Suprapubic skin (tissue), 4 donors: ENCODE results near the gene CPT1C. TPM values are rescaled to one million over a fixed set of nuclear protein-coding genes. Genes with fewer than 3 reads are reported as not detected.
"Not testable (repeated sequence)": the region's sequence is repeated elsewhere in the genome, so short reads cannot be mapped to it uniquely, and the experiment has no call there.

Source experiments
- DNase-seq, 2 donors: peaks; one replicate each; pipeline ENCODE4 v3.0.0-alpha.2; 2019; ENCODE audit warnings: low spot score in 2 of 2
- H3K27ac ChIP-seq: fragments of 200-600 bp; sonication (generic); one replicate; pipeline ENCODE4 v1.5.1; 2019
- H3K27me3 ChIP-seq: fragments of 200-600 bp; sonication (generic); one replicate; pipeline ENCODE4 v1.5.1; 2019
- H3K36me3 ChIP-seq: fragments of 200-600 bp; sonication (generic); one replicate; pipeline ENCODE4 v1.5.1; 2019
- H3K4me1 ChIP-seq: fragments of 200-600 bp; sonication (generic); one replicate; pipeline ENCODE4 v1.5.1; 2019
- H3K4me3 ChIP-seq: fragments of 200-600 bp; sonication (generic); one replicate; pipeline ENCODE4 v1.5.1; 2019; ENCODE audit warnings: mild to moderate bottlenecking
- H3K9me3 ChIP-seq: fragments of 200-600 bp; sonication (generic); one replicate; pipeline ENCODE4 v1.5.1; 2019
- CTCF ChIP-seq, 2 donors: fragments of 200-600 bp in 1 of 2; fragments of 450-650 bp in 1 of 2; sonication (generic) in 1 of 2; IDR thresholded peaks; one replicate each; pipeline ENCODE4 v1.5.1; 2016 to 2019; ENCODE audit warnings: antibody characterized with exemption in 2 of 2, mild to moderate bottlenecking in 1 of 2, moderate library complexity in 1 of 2
- EP300 ChIP-seq: sonication (generic); formaldehyde crosslinking; IDR thresholded peaks from one replicate; pipeline ENCODE4 v1.6.1; 2017; ENCODE audit warnings: antibody characterized with exemption
- POLR2A ChIP-seq, 2 donors: fragments of 450-650 bp; IDR thresholded peaks; one replicate each; pipeline ENCODE4 v1.6.1; 2017; ENCODE audit warnings: antibody characterized with exemption in 2 of 2, mild to moderate bottlenecking in 2 of 2, moderate library complexity in 2 of 2
- POLR2AphosphoS5 ChIP-seq, 3 donors: sonication (generic); formaldehyde crosslinking; IDR thresholded peaks; one replicate each; pipeline ENCODE4 v1.6.1; 2017; ENCODE audit warnings: antibody characterized with exemption in 3 of 3
- whole genome bisulfite sequencing: methylation state at CpG from one replicate; pipeline ENCODE4 v1.1.5; 2018; 5-methylcytosine and 5-hydroxymethylcytosine counted together
- total RNA-seq, 4 donors: library from RNA; depleted of rRNA; stranded (reverse); fragments of >200 nt; gene quantifications; one replicate each; pipeline ENCODE4 v1.1.0, GENCODE V29; 2016

CPT1C gene
- total RNA-seq, 4 donors from 2014 or later = 0.57 to 1.2 (median 0.92) TPM

GRCh38 chr19:49716154-49716553, 25.2 kb downstream of the CPT1C start:
- DNase-seq = no peak
- Histone ChIP-seq H3K9me3 (no peaks in the 10 kb centered on the region), H3K27me3 (no peaks in the 10 kb centered on the region), H3K4me3 (no peak overlapping the region), H3K27ac (no peak overlapping the region), H3K4me1 (peaks cover 11% of the 10 kb centered on the region), H3K36me3 (no peaks in the 10 kb centered on the region)
- TF ChIP-seq POLR2A (IDR thresholded peaks at IDR 0.05) = no peak
- TF ChIP-seq EP300 = no peak
- TF ChIP-seq CTCF (IDR thresholded peaks at IDR 0.05) = no peak
- no peak for TF ChIP-seq POLR2AphosphoS5 (IDR thresholded peaks at IDR 0.05)
- WGBS = 78% methylated on average over 3 of the region's 3 CpGs

- no peak overlapping the region for H3K4me3 ChIP-seq
- H3K9me3 ChIP-seq = no peaks in the 10 kb centered on the region
- no peak for TF ChIP-seq POLR2AphosphoS5 (IDR thresholded peaks at IDR 0.05)
- no peaks in the 10 kb centered on the region for H3K4me1 ChIP-seq
- H3K27ac ChIP-seq = no peak overlapping the region
- no peaks in the 10 kb centered on the region for H3K36me3 ChIP-seq
- no peak for DNase-seq
- 94% methylated on average over 8 of the region's 8 CpGs for WGBS
- H3K27me3 ChIP-seq = no peaks in the 10 kb centered on the region
These were observed 27.6 kb downstream of the CPT1C start for GRCh38 chr19:49718511-49718910.

GRCh38 chr19:49718991-49719390, 28.1 kb downstream of the CPT1C start:
- WGBS = 84% methylated on average over 6 of the region's 6 CpGs
- no peaks in the 10 kb centered on the region for H3K36me3 ChIP-seq
- no peak for DNase-seq
- no peak overlapping the region for H3K27ac ChIP-seq
- TF ChIP-seq CTCF (IDR thresholded peaks at IDR 0.05) (no peak), POLR2AphosphoS5 (IDR thresholded peaks at IDR 0.05) (no peak), EP300 (no peak), POLR2A (IDR thresholded peaks at IDR 0.05) (no peak)
- H3K4me3 ChIP-seq = no peak overlapping the region
- H3K27me3 ChIP-seq = no peaks in the 10 kb centered on the region
- H3K9me3 ChIP-seq = no peaks in the 10 kb centered on the region
- H3K4me1 ChIP-seq = no peaks in the 10 kb centered on the region

- H3K36me3 ChIP-seq, H3K27ac ChIP-seq, H3K4me1 ChIP-seq, DNase-seq, H3K4me3 ChIP-seq, H3K27me3 ChIP-seq, H3K9me3 ChIP-seq: not testable (repeated sequence)
- WGBS = 82% methylated on average over 22 of the region's 22 CpGs
These were observed 28.5 kb downstream of the CPT1C start for GRCh38 chr19:49719420-49719819.

- WGBS = 69% methylated on average over 23 of the region's 23 CpGs
- Histone ChIP-seq H3K27me3 (no peaks in the 10 kb centered on the region), H3K27ac (peak overlapping the region; percentile 39), H3K4me3 (no peak overlapping the region), H3K4me1 (peaks cover 7% of the 10 kb centered on the region), H3K36me3 (no peaks in the 10 kb centered on the region), H3K9me3 (no peaks in the 10 kb centered on the region)
- DNase-seq = no peak
- TF ChIP-seq POLR2AphosphoS5 (IDR thresholded peaks at IDR 0.05) (no peak), EP300 (no peak), POLR2A (IDR thresholded peaks at IDR 0.05) (no peak), CTCF (IDR thresholded peaks at IDR 0.05) (no peak)
These were observed 36.5 kb downstream of the CPT1C start for GRCh38 chr19:49727217-49728030.

- Histone ChIP-seq H3K27ac (no peak overlapping the region), H3K36me3 (no peaks in the 10 kb centered on the region), H3K27me3 (no peaks in the 10 kb centered on the region), H3K4me1 (peaks cover 7% of the 10 kb centered on the region), H3K9me3 (no peaks in the 10 kb centered on the region), H3K4me3 (no peak overlapping the region)
- no peak for DNase-seq
- 83% methylated on average over 5 of the region's 5 CpGs for WGBS
- TF ChIP-seq EP300 = no peak
- no peak for TF ChIP-seq CTCF (IDR thresholded peaks at IDR 0.05)
These were observed 39.2 kb downstream of the CPT1C start for GRCh38 chr19:49730166-49730565.
